ENCODE results near the gene C10orf88. TPM values are rescaled to one million over a fixed set of nuclear protein-coding genes. Genes with fewer than 3 reads are reported as not detected.
A peak's percentile ranks its signal among the peaks of the same experiment; 100 is the strongest.

Gene C10orf88
- total and polyA plus RNA-seq, 9 of the 15 experiments (the other 6 are each of a cell fraction or from before 2014, with no cell fraction given): 2.5 to 9.6 (median 7.5) TPM

DNA sequence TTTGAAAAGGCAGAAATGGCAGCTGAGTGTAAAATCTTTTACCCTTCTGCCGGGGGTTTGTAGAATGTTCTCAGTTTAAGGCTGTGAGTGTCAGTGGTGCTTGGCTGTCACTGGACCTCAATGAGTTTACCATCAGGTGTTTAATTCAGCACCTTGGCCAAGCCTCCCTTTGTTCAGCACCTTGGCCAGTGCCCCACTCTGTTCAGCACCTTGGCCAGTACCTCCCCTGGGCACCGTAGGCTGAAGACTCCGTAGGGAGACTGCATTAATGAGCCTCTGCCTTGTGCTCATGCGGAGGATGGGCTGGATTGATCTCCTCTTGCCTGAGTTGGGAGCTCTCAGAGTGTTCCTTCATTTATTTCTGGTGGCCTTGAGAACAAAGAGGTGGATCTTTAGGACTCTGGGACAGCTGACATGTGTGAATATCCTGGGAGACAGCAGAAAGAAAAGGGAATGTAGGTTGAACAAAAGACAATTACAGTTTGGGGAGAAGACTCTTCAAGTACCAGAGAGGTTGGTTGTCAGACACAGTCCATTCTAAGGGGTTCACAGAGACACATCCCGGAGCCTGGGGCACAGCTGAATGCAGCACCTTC is 42.0 kb downstream of the C10orf88 start (continued):
- no peak for TF ChIP-seq ZNF41 (CRISPR knock-in tag; conservative IDR thresholded peaks at IDR 0.05)
- no peak for TF ChIP-seq TFAM (CRISPR knock-in tag; conservative IDR thresholded peaks at IDR 0.05)
- TF ChIP-seq CC2D1A (IDR thresholded peaks at IDR 0.05): no peak
- TF ChIP-seq ZNF165 (CRISPR knock-in tag; IDR thresholded peaks at IDR 0.05; ENCODE audit: borderline replicate concordance): no peak
- TF ChIP-seq, protein P1, sequence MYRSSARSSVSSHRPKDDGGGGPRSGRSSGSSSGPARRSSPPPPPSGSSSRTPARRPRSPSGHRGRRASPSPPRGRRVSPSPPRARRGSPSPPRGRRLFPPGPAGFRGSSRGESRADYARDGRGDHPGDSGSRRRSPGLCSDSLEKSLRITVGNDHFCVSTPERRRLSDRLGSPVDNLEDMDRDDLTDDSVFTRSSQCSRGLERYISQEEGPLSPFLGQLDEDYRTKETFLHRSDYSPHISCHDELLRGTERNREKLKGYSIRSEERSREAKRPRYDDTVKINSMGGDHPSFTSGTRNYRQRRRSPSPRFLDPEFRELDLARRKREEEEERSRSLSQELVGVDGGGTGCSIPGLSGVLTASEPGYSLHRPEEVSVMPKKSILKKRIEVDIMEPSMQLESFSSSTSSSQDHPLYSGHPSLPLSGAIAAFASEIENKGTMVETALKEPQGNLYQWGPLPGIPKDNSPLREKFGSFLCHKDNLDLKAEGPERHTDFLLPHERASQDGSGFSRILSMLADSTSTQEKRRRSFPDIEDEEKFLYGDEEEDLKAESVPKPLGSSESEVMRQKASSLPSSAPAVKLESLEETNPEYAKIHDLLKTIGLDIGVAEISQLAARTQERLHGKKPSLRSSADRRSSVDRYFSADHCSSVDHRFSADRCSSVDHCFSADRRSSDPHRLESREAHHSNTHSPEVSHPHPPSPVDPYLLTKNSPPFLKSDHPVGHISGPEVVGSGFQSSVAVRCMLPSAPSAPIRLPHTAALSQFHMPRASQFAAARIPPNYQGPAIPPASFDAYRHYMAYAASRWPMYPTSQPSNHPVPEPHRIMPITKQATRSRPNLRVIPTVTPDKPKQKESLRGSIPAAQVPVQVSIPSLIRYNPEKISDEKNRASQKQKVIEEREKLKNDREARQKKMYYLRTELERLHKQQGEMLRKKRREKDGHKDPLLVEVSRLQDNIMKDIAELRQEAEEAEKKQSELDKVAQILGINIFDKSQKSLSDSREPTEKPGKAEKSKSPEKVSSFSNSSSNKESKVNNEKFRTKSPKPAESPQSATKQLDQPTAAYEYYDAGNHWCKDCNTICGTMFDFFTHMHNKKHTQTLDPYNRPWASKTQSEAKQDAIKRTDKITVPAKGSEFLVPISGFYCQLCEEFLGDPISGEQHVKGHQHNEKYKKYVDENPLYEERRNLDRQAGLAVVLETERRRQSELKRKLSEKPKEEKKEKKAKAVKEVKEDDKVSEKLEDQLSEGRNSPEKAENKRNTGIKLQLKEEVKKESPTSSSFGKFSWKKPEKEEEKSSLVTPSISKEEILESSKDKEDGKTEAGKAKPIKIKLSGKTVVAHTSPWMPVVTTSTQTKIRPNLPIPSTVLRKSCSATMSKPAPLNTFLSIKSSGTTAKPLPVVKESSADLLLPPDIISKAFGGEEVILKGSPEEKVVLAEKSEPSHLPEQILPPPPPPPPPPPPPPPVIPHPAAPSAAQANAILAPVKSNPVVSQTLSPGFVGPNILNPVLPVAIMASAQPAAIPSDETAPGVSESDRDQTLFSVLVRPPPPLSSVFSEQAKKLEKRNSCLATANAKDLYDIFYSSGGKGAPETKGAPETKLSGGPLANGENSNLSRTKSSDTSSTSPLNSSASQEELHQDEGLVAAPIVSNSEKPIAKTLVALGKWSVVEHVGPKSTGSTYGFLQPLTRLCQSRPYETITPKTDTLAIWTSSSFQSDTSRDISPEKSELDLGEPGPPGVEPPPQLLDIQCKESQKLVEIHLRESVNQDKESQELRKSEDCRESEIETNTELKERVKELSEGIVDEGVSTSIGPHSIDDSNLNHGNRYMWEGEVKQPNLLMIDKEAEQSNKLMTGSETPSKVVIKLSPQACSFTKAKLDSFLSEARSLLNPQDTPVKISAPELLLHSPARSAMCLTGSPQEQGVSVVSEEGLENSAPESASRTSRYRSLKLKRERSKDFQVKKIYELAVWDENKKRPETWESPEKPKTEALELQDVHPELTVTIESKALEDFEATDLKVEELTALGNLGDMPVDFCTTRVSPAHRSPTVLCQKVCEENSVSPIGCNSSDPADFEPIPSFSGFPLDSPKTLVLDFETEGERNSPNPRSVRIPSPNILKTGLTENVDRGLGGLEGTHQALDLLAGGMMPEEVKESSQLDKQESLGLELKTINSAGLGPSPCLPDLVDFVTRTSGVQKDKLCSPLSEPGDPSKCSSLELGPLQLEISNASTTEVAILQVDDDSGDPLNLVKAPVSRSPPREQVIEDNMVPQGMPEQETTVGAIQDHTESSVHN (IDR thresholded peaks at IDR 0.05; ENCODE audit: borderline replicate concordance in 1 of 2, low read depth in 1 of 2): no peak
- TF ChIP-seq PCBP1 (IDR thresholded peaks at IDR 0.05; ENCODE audit: low read depth, low read length, poor library complexity, severe bottlenecking): no peak
- no peak for TF ChIP-seq BMI1 (IDR thresholded peaks at IDR 0.05; ENCODE audit: low read length)
- TF ChIP-seq SP2 (IDR thresholded peaks at IDR 0.05; ENCODE audit: extremely low read depth, low read depth, low read length, poor library complexity, severe bottlenecking): no peak
- peak in 1 of 2 experiments; percentile 99; a peak in 2 of 4 replicates for TF ChIP-seq MAZ (CRISPR knock-in tag; conservative IDR thresholded peaks at IDR 0.05 in 1 of 2, IDR thresholded peaks at IDR 0.05 in 1 of 2)
- TF ChIP-seq, protein P2, sequence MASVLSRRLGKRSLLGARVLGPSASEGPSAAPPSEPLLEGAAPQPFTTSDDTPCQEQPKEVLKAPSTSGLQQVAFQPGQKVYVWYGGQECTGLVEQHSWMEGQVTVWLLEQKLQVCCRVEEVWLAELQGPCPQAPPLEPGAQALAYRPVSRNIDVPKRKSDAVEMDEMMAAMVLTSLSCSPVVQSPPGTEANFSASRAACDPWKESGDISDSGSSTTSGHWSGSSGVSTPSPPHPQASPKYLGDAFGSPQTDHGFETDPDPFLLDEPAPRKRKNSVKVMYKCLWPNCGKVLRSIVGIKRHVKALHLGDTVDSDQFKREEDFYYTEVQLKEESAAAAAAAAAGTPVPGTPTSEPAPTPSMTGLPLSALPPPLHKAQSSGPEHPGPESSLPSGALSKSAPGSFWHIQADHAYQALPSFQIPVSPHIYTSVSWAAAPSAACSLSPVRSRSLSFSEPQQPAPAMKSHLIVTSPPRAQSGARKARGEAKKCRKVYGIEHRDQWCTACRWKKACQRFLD (CRISPR knock-in tag; IDR thresholded peaks at IDR 0.05): peak; percentile 97
- TF ChIP-seq MAFK (IDR thresholded peaks at IDR 0.05; ENCODE audit: low read length): no peak
- TF ChIP-seq ZNF79 (CRISPR knock-in tag; IDR thresholded peaks at IDR 0.05; ENCODE audit: low read depth): no peak
- no peak for TF ChIP-seq SAFB (IDR thresholded peaks at IDR 0.05; ENCODE audit: borderline replicate concordance, low read depth, low read length)
- TF ChIP-seq, protein P3, sequence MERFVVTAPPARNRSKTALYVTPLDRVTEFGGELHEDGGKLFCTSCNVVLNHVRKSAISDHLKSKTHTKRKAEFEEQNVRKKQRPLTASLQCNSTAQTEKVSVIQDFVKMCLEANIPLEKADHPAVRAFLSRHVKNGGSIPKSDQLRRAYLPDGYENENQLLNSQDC (CRISPR knock-in tag; IDR thresholded peaks at IDR 0.05): no peak
- TF ChIP-seq HDAC3 (IDR thresholded peaks at IDR 0.05; ENCODE audit: borderline replicate concordance, partially characterized antibody): no peak
- TF ChIP-seq RFX7 (CRISPR knock-in tag; IDR thresholded peaks at IDR 0.05): no peak
- no peak for TF ChIP-seq PTBP1 (IDR thresholded peaks at IDR 0.05; ENCODE audit: low read depth, low read length)
- TF ChIP-seq ETV1 (tag; conservative IDR thresholded peaks at IDR 0.05; ENCODE audit: low read depth): no peak
- TF ChIP-seq NEUROD1 (IDR thresholded peaks at IDR 0.05; ENCODE audit: borderline replicate concordance, low read depth, low read length, partially characterized antibody): no peak
